Omental fat pad (tissue), 4 donors: ENCODE measurements around the gene HESX1. TPM values are rescaled to one million over a fixed set of nuclear protein-coding genes. Genes with fewer than 3 reads are reported as not detected.

ENCODE experiments used
- ATAC-seq: fragments of 150-250 bp; one replicate; pipeline ENCODE4 v1.9.1; 2016; ENCODE audit warnings: mild to moderate bottlenecking, moderate library complexity; ENCODE audit not compliant: low FRiP score
- DNase-seq: peaks from one replicate; pipeline ENCODE4 v3.0.0-alpha.2; 2019; ENCODE audit warnings: low spot score
- total RNA-seq, 4 donors: library from RNA; depleted of rRNA; stranded (reverse); fragments of >200 nt; gene quantifications; one replicate each; pipeline ENCODE4 v1.1.0, GENCODE V29; 2016
- TF ChIP-seq, protein P1 (sequence below), 3 donors: fragments of 450-650 bp; IDR thresholded peaks; one replicate each; pipeline ENCODE4 v1.5.1; 2016 to 2017; ENCODE audit warnings: antibody characterized with exemption in 3 of 3, mild to moderate bottlenecking in 3 of 3, moderate library complexity in 2 of 3

HESX1 gene
- total RNA-seq, 4 donors from 2014 or later, result 0.82 to 1.9 TPM; not detected in 2

DNA sequence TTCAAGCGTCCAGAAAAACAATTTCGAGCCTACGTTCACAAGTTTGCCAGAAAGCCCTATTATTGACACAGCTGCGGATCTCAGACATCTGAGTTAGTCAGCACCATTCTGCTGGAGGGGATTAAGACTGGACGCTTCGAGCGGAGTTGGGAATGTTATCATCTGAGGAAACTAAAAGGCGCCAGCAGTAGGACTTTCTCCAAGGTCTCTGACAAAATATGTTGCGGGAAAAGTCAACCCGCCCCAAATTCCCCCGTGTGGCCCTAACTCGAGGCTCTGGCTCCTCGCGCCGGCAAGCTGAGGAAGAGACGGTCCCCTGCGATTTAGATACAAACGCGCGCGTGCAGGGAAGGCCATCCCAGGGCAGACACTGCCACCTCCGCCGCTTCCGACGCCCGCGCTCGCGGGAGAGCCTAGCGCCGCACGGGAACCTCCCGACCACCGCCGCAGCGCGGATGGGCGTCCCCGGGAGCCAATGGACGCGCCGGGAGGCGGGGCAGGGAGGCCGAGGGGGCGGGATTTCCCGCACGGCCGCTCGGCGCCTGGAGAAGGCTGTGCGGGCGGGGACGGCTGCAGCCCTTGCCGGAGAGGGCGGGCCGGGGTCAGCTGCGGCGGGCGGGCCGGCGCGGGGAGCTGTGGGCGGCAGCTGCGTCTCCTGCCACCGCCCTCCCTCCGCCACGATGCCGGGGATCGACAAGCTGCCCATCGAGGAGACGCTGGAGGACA, 27.6 kb upstream of the HESX1 start, which contains the start of gene APPL1:
APPL1 (plus strand) TSS at position 526 of the 726 bp plus-strand sequence; CDS start at position 681, 155 bp downstream.
- peak; percentile 65 for DNase-seq
- ATAC-seq, result peak; percentile 99
- TF ChIP-seq, protein P1, sequence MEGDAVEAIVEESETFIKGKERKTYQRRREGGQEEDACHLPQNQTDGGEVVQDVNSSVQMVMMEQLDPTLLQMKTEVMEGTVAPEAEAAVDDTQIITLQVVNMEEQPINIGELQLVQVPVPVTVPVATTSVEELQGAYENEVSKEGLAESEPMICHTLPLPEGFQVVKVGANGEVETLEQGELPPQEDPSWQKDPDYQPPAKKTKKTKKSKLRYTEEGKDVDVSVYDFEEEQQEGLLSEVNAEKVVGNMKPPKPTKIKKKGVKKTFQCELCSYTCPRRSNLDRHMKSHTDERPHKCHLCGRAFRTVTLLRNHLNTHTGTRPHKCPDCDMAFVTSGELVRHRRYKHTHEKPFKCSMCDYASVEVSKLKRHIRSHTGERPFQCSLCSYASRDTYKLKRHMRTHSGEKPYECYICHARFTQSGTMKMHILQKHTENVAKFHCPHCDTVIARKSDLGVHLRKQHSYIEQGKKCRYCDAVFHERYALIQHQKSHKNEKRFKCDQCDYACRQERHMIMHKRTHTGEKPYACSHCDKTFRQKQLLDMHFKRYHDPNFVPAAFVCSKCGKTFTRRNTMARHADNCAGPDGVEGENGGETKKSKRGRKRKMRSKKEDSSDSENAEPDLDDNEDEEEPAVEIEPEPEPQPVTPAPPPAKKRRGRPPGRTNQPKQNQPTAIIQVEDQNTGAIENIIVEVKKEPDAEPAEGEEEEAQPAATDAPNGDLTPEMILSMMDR (IDR thresholded peaks at IDR 0.05), result no peak

DNA sequence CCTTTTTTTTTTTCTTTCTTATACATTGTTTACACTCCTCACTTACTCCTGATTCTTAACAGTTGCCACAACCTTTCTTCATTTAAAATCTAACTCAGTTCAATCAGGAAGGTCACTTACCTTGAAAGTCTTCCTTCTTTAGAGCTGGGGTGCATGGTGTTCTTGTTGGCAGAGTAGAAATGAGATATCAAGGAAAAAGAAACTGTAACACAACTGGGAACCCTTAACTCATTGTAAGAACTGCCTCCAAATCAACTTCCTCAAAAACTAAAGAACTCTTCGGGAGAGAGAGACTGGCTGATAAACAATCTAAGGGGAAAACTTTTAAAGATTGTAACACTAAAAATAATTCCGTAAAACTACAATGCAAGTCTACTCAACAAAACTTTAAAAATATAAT, 26.4 kb upstream of the HESX1 start:
- TF ChIP-seq, protein P1 (IDR thresholded peaks at IDR 0.05), result no peak
- DNase-seq (no peak), ATAC-seq (no peak)

DNA sequence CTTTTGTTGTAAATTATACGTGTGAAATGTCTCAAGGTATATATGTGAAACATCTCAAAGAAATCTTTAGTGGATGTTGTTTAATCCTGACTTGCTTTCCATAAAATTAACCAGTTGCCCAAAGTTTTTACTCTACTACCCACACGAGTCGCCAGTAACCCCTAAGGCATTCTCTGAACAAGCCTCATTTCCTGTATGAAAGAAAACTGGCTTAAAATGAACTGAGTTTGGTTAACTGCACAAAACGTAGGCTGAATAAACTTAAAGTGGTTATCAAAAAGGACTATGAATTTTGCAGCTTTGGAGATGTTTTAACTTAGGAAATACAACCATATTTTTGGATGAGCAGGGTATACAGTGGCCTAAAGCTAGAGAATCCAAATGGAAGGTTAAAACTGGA, 25.1 kb upstream of the HESX1 start:
- no peak for ATAC-seq
- TF ChIP-seq, protein P1 (IDR thresholded peaks at IDR 0.05), result no peak
- no peak for DNase-seq

DNA sequence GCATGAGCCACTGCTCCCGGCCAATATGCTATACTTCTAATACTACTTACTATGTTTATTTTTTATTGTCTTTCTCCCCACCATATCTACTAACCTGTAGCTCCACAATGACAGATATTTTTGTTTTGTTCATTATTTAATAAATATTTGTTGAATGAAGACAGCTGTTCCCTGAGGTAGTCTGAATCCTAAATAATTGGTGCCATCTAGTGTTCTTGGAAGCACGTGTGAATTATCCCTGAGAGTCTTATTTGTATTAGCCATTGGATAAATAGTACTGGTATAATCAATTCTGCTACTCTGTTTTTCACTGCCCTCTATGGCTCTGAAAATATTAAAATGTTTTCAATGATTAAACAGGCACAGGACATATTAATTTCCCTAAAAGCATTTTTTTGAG, 22.1 kb upstream of the HESX1 start:
- DNase-seq (no peak), ATAC-seq (peak; percentile 35)
- TF ChIP-seq, protein P1 (IDR thresholded peaks at IDR 0.05), result no peak

DNA sequence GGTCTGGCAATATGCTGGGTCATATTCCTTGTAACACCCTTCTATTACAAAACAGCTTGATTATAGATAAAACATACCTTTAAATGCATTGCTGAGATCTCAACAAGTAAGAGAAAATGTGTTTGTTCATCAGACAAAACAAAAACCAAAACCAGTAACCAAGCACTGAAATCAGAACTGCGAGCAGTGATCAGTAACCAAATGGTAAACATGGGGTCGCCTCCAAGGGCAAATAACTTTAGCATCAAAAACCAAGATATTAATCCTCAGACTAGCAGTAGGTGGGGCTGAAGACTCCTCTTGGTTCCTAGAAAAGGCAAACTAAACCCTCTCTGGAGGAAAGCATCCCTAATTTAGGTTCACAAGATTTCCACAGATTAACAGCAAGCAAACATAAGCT, 6.6 kb upstream of the HESX1 start:
- no peak for DNase-seq
- ATAC-seq, result no peak
- TF ChIP-seq, protein P1 (IDR thresholded peaks at IDR 0.05), result no peak

DNA sequence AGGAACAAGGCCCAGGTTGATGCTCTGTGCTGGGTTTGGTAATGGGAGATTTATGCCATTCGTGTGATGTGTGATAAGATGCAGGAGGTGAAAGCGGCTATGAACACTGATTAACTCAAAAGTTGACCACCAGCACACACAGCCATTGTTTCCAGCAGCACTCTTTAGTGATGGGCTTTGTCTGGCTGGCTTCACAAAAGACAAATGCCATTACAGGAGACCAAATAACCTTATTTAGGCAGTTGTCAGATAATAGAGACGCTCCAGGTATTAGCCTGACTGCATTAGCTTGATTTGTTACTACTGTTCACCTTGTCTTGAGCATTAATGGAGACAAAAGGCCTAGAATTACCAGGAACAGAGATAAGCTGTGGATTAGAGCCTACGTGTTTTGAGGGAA, 5.1 kb downstream of the HESX1 start:
- no peak for DNase-seq
- no peak for ATAC-seq
- TF ChIP-seq, protein P1 (IDR thresholded peaks at IDR 0.05), result no peak

DNA sequence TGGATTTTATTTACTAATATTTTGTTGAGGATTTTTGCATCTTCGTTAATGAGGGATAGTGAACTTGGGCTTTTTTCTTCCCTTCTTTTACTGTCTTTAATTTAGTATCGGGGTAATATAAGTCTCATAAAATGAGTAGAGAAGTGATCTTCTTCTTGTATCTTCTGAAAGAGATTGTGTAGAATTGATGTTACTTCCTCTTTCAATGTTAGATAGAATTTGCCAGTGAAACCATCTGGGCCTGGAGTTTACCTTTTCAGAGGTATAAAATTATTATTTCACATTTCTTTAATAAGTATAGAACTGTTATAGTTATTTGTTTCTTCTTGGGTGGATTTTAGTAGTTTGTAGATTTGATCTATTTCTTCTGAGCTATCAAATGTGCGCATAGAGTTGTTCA, 7.8 kb downstream of the HESX1 start:
- no peak for ATAC-seq
- DNase-seq, result no peak
- TF ChIP-seq, protein P1 (IDR thresholded peaks at IDR 0.05), result no peak
